Measurements from ENCODE around the gene DNAJC18. TPM values are rescaled to one million over a fixed set of nuclear protein-coding genes. Genes with fewer than 3 reads are reported as not detected.

DNAJC18 gene
- total RNA-seq: 6.7 and 7.8 TPM in 2 replicates

GRCh38 chr5:139439013-139439903 is at the start of gene DNAJC18:
Gene DNAJC18, minus strand, starts transcription at chr5:139439525. Its CDS starts 80 bp downstream, at chr5:139439445.

GRCh38 chr5:139482050-139482889 is 42.9 kb upstream of the DNAJC18 start, which contains the start of gene STING1:
Gene STING1, minus strand, starts transcription at chr5:139482758. Its CDS starts 1,054 bp downstream, at chr5:139481704.

GRCh38 chr5:139470821-139471300 is 31.5 kb upstream of the DNAJC18 start, which contains the start of gene SMIM33:
Gene SMIM33, plus strand, starts transcription at chr5:139471004. Its CDS starts 118 bp downstream, at chr5:139471122.

GRCh38 chr5:139462586-139463276 is 23.4 kb upstream of the DNAJC18 start, which contains the start of gene ECSCR:
Gene ECSCR, minus strand, starts transcription at chr5:139462743. Its CDS starts 73 bp downstream, at chr5:139462670.

GRCh38 chr5:139403787-139404483 is 35.4 kb downstream of the DNAJC18 start, which contains the start of gene SPATA24:
Gene SPATA24, minus strand, starts transcription at chr5:139404089. Its CDS starts 29 bp downstream, at chr5:139404060.

GRCh38 chr5:139394654-139395566 is 44.4 kb downstream of the DNAJC18 start, which contains the start of gene PROB1:
Gene PROB1, minus strand, starts transcription at chr5:139395104. Its CDS starts 23 bp downstream, at chr5:139395081.

GRCh38 chr5:139389701-139390638 is 49.4 kb downstream of the DNAJC18 start, which contains the start of gene MZB1:
Gene MZB1, minus strand, starts transcription at chr5:139389913. Its CDS starts 57 bp downstream, at chr5:139389856.

GRCh38 chr5:139383275-139383992 is 55.9 kb downstream of the DNAJC18 start, which contains the start of gene SLC23A1:
Gene SLC23A1, minus strand, starts transcription at chr5:139383297. Its CDS starts 44 bp downstream, at chr5:139383253.

Other genes with a start within 250 kb of the DNAJC18 start
- gene SIL1, start 241.2 kb downstream of the DNAJC18 start, total RNA-seq: 38.5 and 62.8 TPM in 2 replicates
- 149 and 236 TPM in 2 replicates for gene MATR3, start 145.8 kb downstream of the DNAJC18 start, total RNA-seq
- 53.4 and 88.9 TPM in 2 replicates for gene PAIP2, start 97.7 kb downstream of the DNAJC18 start, total RNA-seq
- gene SLC23A1, start 56.2 kb downstream of the DNAJC18 start, total RNA-seq: not detected in 2 replicates
- not detected in 2 replicates for gene MZB1, start 49.6 kb downstream of the DNAJC18 start, total RNA-seq
- 3.8 and 5.6 TPM in 2 replicates for gene PROB1, start 44.4 kb downstream of the DNAJC18 start, total RNA-seq
- gene SPATA24, start 35.4 kb downstream of the DNAJC18 start, total RNA-seq: 3.0 and 3.5 TPM in 2 replicates
- gene ECSCR, start 23.2 kb upstream of the DNAJC18 start, total RNA-seq: 0.80 and 1.3 TPM in 2 replicates
- gene SMIM33, start 31.5 kb upstream of the DNAJC18 start, total RNA-seq: not detected in 2 replicates
- 45.4 and 64.8 TPM in 2 replicates for gene STING1, start 43.2 kb upstream of the DNAJC18 start, total RNA-seq
- gene UBE2D2, start 121.8 kb upstream of the DNAJC18 start, total RNA-seq: 69.2 and 122 TPM in 2 replicates
- gene CXXC5, start 208.8 kb upstream of the DNAJC18 start, total RNA-seq: 20.5 and 21.9 TPM in 2 replicates

Data from epithelial cell of alveolus of lung (primary cell).